HG03457 (cell line): ENCODE measurements around the gene MACROD2.

ENCODE experiments used
- ATAC-seq: cut with Tn5 transposase; IDR thresholded peaks from one replicate; pipeline ENCODE4 v1.9.1; 2021; ENCODE audit warnings: moderate number of reproducible peaks; ENCODE audit not compliant: unreplicated experiment

The MACROD2 gene

GRCh38 chr20:14401479-14402138 lies 406.3 kb downstream of the MACROD2 start:
- no peak for ATAC-seq

DNA sequence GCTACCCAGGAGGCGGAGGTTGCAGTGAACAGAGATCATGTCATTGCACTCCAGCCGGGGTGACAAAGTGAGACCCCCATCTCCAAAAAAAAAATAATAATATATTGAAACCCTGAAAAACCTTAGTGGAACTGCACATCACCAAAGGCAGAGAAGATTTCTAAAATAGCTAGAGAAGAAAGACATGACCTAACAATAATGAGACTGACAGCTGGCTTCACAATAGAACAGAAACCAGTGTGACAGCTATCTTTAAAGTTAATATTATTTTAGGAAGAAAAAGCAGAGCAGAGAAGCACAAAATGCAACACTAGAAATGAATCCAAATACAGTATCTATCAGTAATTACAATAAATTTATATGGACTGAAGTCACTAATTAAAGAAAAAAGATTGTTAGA lies 409.2 kb downstream of the MACROD2 start:
- ATAC-seq, result no peak

- ATAC-seq, result peak; percentile 67
Observed at GRCh38 chr20:14406495-14406894, 411.2 kb downstream of the MACROD2 start.

- ATAC-seq, result no peak
Observed at GRCh38 chr20:14407336-14407735, 412.0 kb downstream of the MACROD2 start.

GRCh38 chr20:14410869-14411555 lies 415.7 kb downstream of the MACROD2 start:
- ATAC-seq, result no peak

GRCh38 chr20:14412065-14412681 lies 416.9 kb downstream of the MACROD2 start:
- ATAC-seq, result no peak

GRCh38 chr20:14413835-14414234 lies 418.5 kb downstream of the MACROD2 start:
- no peak for ATAC-seq

GRCh38 chr20:14414560-14414959 lies 419.2 kb downstream of the MACROD2 start:
- ATAC-seq, result no peak

GRCh38 chr20:14415467-14415866 lies 420.2 kb downstream of the MACROD2 start:
- ATAC-seq, result no peak

DNA sequence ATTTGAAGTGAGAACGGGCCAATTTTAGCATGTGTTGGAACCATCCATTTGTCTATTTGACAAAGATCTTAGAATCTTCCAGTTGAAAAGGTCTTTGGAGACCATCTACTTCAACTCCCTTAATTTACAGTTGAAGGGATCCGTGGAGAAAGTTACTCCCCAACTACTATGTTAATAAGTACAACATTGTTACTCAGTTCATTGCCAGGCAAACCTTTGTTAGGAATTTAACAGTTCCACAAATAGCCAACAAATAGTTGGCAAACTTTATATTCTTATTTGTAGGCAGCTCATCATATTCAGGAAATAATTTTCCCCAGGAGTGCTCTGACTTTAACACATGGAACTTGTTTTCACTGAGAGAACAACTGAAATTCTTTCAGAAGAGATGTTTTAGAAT lies 423.1 kb downstream of the MACROD2 start:
- ATAC-seq, result no peak

- ATAC-seq, result no peak
Observed at GRCh38 chr20:14422892-14423291, 427.6 kb downstream of the MACROD2 start.

DNA sequence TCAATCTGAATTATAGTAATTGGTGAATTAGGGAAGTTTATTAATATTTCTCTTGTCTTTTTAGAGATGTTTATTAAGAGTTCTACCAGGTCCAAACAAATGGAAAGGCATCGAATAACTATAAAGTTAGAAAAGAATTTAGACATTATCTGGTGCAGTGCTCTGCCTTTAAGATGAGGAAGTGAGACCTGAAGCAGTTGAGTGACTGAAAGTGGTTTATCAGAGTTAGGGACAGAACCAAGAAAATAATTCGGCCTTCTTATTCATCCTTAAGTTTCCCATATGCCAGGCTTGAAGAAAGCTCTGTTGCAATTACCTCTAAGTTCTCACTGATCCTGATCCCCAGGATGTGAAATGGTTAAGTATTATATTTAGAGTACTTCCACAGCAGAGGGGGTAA lies 436.3 kb downstream of the MACROD2 start:
- ATAC-seq, result no peak

GRCh38 chr20:14432085-14432484 lies 436.8 kb downstream of the MACROD2 start:
- ATAC-seq, result no peak

GRCh38 chr20:14432597-14432996 lies 437.3 kb downstream of the MACROD2 start:
- ATAC-seq, result no peak

- no peak for ATAC-seq
Observed at GRCh38 chr20:14434384-14435136, 439.2 kb downstream of the MACROD2 start.

- no peak for ATAC-seq
Observed at GRCh38 chr20:14441201-14441600, 445.9 kb downstream of the MACROD2 start.

GRCh38 chr20:14444106-14444505 lies 448.8 kb downstream of the MACROD2 start:
- no peak for ATAC-seq

DNA sequence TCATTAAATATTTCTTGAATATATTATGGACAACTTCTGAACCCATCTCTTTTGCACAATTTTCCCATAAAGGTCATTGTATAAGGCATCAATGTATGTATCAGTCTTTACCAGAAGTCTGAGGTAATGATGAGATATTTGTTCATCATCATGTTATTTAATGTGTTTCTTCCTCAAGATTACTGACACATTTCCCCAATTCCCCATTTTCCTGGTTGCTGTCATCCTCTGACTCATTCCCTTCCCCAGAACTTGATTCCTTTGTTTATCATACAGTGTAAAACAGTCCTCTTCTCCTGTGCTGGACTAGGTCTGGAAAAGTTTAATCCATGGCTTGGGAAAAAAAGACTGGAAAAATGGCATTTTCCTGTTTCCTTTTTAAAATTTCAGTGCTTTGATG lies 450.0 kb downstream of the MACROD2 start:
- no peak for ATAC-seq

DNA sequence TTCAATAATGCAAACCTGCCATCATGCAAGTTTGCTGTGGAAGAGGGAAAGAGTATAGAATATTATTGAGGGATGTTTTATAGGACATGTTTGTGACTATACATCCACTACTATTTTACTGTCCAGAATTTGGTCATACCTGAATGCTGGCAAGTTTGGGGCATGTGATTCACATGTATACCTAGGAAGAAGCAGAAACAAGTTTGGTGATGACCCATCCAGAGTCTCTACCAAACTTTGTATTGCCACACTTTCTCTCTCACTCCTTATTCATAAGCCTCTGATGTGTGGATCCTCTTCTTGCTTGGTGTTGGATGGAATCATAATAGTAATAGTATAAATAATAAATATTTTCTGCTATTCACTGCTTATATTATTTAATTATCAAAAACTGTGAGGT lies 450.6 kb downstream of the MACROD2 start:
- no peak for ATAC-seq

DNA sequence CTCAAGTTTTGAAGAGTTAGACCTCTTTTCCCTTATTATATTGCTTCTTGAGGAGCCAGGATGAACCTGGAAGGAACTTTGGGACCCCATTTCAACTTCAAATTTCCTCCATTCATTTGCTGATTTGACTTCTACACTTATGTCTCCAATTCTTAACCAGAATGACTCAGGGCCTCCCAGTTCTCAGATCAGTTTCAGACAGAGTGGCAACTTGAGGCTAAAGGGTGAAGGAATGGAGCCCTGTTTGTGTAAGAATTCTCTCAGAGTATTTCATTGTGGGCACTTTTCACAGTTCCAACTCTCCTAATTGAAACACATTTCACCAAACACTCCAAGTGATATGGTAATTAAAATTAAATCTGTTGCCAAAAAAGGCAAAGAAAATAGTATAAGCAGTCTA lies 451.1 kb downstream of the MACROD2 start:
- ATAC-seq, result no peak

DNA sequence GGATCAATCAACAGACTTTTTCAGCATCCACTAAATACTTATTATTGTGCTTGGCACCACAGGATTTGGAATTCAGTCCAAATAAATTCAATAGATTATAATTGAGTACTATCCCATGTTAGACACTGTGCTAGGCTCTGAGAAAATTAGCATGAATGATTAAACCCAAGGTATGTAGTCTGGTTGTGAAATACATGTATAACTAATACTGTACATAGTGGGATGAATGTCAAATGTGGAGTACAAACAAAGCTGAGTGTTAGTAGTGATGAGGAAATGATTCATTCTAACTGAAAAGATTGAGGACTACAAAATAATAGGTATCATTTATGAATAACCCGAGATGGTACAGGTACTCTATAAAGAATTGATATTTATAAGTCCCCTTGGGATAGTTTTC lies 454.0 kb downstream of the MACROD2 start:
- ATAC-seq, result no peak

DNA sequence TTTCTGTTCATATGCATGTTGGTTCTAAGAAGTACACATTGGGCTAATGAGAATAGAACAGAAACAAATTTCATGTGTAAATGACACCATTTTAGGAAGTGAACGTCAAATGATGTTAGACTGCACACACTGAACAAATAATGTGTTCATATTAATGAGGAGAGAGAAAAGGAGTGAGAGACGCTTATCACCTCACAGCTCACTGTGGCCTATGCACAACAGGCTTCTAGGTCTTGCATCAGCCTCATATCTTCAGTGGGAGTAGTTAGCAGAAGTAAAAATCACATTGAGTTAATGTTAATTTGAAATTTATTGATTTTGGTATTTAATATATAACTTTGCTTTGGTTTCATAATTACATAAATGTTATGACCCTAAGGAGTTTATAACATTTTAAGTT lies 454.9 kb downstream of the MACROD2 start:
- no peak for ATAC-seq
